HepG2 (cell line): ENCODE data around the gene TEAD3. TPM values are rescaled to one million over a fixed set of nuclear protein-coding genes. Genes with fewer than 3 reads are reported as not detected.

ENCODE experiments used
- ATAC-seq: fragments of 200-7000 bp; cut with Tn5 transposase; 3 replicates; pipeline ENCODE4 v1.9.1; 2020; ENCODE audit warnings: mild to moderate bottlenecking, moderate library complexity
- BruUV-seq: library from RNA; stranded (reverse); fragments of 400-500 nt; replicated peaks from 2 replicates; lab custom pipeline; 2021; lab: Mats Ljungman, UMichigan
- CTCF ChIA-PET: fragments of 300-600 bp; formaldehyde crosslinking; extraction: SDS; loops from one replicate; lab custom pipeline; 2021; ENCODE audit warnings: low total read pairs, inconsistent platforms, low intra/inter-chr PET ratio; lab: Yijun Ruan, JAX
- POLR2A ChIA-PET: fragments of 350-600 bp; sonication (Branson Sonifier 250); formaldehyde crosslinking; loops from one replicate; lab custom pipeline; 2020; ENCODE audit warnings: antibody characterized with exemption, inconsistent platforms; lab: Yijun Ruan, JAX
- DNase-seq: peaks from one replicate; pipeline ENCODE4 v3.0.0-alpha.2; 2015; ENCODE audit warnings: low spot score
- FAIRE-seq: peaks from 3 replicates; lab custom pipeline; 2011; peaks lifted over from hg19 to GRCh38; lab: Jason Lieb, UNC
- H2AFZ ChIP-seq: one replicate; pipeline ENCODE4 v1.6.1; 2011; ENCODE audit warnings: low read length, inconsistent platforms
- H3K27ac ChIP-seq: fragments of 300-600 bp; 3 replicates; pipeline ENCODE4 v1.8.0; 2011; ENCODE audit warnings: mixed run types, mild to moderate bottlenecking, mixed read lengths, low read length, inconsistent platforms; ENCODE audit not compliant: insufficient read depth; ENCODE audit errors: extremely low read length
- H3K27me3 ChIP-seq, 2 experiments: fragments of 200-600 bp in 1 of 2; 2 replicates in 1 of 2; 3 replicates in 1 of 2; pipeline versions ENCODE4 v1.6.0 to v1.8.0; 2011; ENCODE audit warnings: low read length in 2 of 2, mild to moderate bottlenecking in 2 of 2, moderate library complexity in 2 of 2, inconsistent platforms in 1 of 2; ENCODE audit not compliant: insufficient read depth in 2 of 2, control insufficient read depth in 1 of 2
- H3K36me3 ChIP-seq, 2 experiments: fragments of 200-600 bp in 1 of 2; replicated peaks in 1 of 2; 2 replicates in 1 of 2; 3 replicates in 1 of 2; pipeline versions ENCODE4 v1.5.1 to v1.8.0; 2011; ENCODE audit warnings: low read length in 2 of 2, inconsistent platforms in 1 of 2; ENCODE audit not compliant: insufficient read depth in 2 of 2, control insufficient read depth in 1 of 2
- H3K4me1 ChIP-seq: 2 replicates; pipeline ENCODE4 v1.5.1; 2012; ENCODE audit warnings: low read length, inconsistent platforms; ENCODE audit not compliant: insufficient read depth
- H3K4me2 ChIP-seq: 2 replicates; pipeline ENCODE4 v1.6.0; 2011; ENCODE audit warnings: low read depth, low read length, inconsistent platforms
- H3K4me3 ChIP-seq, 3 experiments: fragments of 200-600 bp in 1 of 3; sonication (generic), shearing (Covaris generic) in 1 of 3; replicated peaks in 1 of 3; 2 replicates each; pipeline ENCODE4 v1.5.1; 2011 to 2016; ENCODE audit warnings: low read length in 3 of 3, inconsistent platforms in 2 of 3, low read depth in 2 of 3, mild to moderate bottlenecking in 2 of 3, control low read depth in 1 of 3, mixed read lengths in 1 of 3; ENCODE audit not compliant: insufficient read depth in 1 of 3
- H3K79me2 ChIP-seq: one replicate; pipeline ENCODE4 v1.6.1; 2011; ENCODE audit warnings: low read length, inconsistent platforms; ENCODE audit not compliant: insufficient read depth
- H3K9ac ChIP-seq: 2 replicates; pipeline ENCODE4 v1.6.0; 2011; ENCODE audit warnings: mild to moderate bottlenecking, low read depth, low read length, inconsistent platforms; ENCODE audit not compliant: insufficient read depth
- H3K9me3 ChIP-seq: 2 replicates; pipeline ENCODE4 v1.5.1; 2012; ENCODE audit warnings: mild to moderate bottlenecking, low read length
- H4K20me1 ChIP-seq: 2 replicates; pipeline ENCODE4 v1.6.0; 2011; ENCODE audit warnings: inconsistent platforms, mild to moderate bottlenecking, low read length, moderate library complexity; ENCODE audit not compliant: insufficient read depth
- CCDC6 ChIP-seq: sonication (generic); formaldehyde crosslinking; IDR thresholded peaks from 2 replicates; pipeline ENCODE4 v1.8.1; 2022; ENCODE audit warnings: mild to moderate bottlenecking, missing genetic modification reagents, moderate library complexity
- CSRNP1 ChIP-seq: sonication (generic); formaldehyde crosslinking; IDR thresholded peaks from 2 replicates; pipeline ENCODE4 v1.8.1; 2023; ENCODE audit warnings: mild to moderate bottlenecking, missing genetic modification reagents
- DMTF1 ChIP-seq: sonication (generic); formaldehyde crosslinking; IDR thresholded peaks from 2 replicates; pipeline ENCODE4 v1.4.0; 2020; ENCODE audit warnings: mild to moderate bottlenecking, missing genetic modification reagents
- EED ChIP-seq: sonication (generic); formaldehyde crosslinking; IDR thresholded peaks from 2 replicates; pipeline ENCODE4 v1.5.0; 2020; ENCODE audit warnings: mild to moderate bottlenecking, missing genetic modification reagents
- MATR3 ChIP-seq: sonication (generic); formaldehyde crosslinking; IDR thresholded peaks from 2 replicates; pipeline ENCODE4 v1.4.0; 2020; ENCODE audit warnings: missing genetic modification reagents
- MLX ChIP-seq: IDR thresholded peaks from 2 replicates; pipeline ENCODE4 v1.6.1; 2016
- RBFOX2 ChIP-seq: fragments of 200-400 bp; formaldehyde crosslinking; IDR thresholded peaks from 2 replicates; pipeline ENCODE4 v1.6.1; 2017; ENCODE audit warnings: low read depth, mild to moderate bottlenecking, low read length
- SMAD1 ChIP-seq: sonication (generic); formaldehyde crosslinking; IDR thresholded peaks from 2 replicates; pipeline ENCODE4 v1.4.0; 2020; ENCODE audit warnings: missing genetic modification reagents, low read depth, mild to moderate bottlenecking, borderline replicate concordance
- SSRP1 ChIP-seq: IDR thresholded peaks from 2 replicates; pipeline ENCODE4 v1.6.1; 2016; ENCODE audit warnings: control low read depth
- TEF ChIP-seq: sonication (generic); formaldehyde crosslinking; IDR thresholded peaks from 2 replicates; pipeline ENCODE4 v1.5.0; 2020; ENCODE audit warnings: missing genetic modification reagents
- ZFP90 ChIP-seq: sonication (generic); formaldehyde crosslinking; IDR thresholded peaks from 2 replicates; pipeline ENCODE4 v1.8.0; 2022; ENCODE audit warnings: missing genetic modification reagents, mild to moderate bottlenecking, inconsistent platforms, borderline replicate concordance
- ZFP91 ChIP-seq: sonication (generic); formaldehyde crosslinking; IDR thresholded peaks from 2 replicates; pipeline ENCODE4 v1.9.0; 2022; ENCODE audit warnings: missing genetic modification reagents, mild to moderate bottlenecking, borderline replicate concordance
- ZNF382 ChIP-seq: sonication (generic); formaldehyde crosslinking; IDR thresholded peaks from 2 replicates; pipeline ENCODE4 v1.5.0; 2020; ENCODE audit warnings: missing genetic modification reagents, mild to moderate bottlenecking, borderline replicate concordance
- ZNF691 ChIP-seq: sonication (generic); formaldehyde crosslinking; IDR thresholded peaks from 2 replicates; pipeline ENCODE4 v1.4.0; 2020; ENCODE audit warnings: missing genetic modification reagents, low read depth, mild to moderate bottlenecking, borderline replicate concordance
- ZNF768 ChIP-seq: sonication (generic); formaldehyde crosslinking; IDR thresholded peaks from 2 replicates; pipeline ENCODE4 v1.4.0; 2020; ENCODE audit warnings: missing genetic modification reagents
- ZNF790 ChIP-seq: sonication (generic); formaldehyde crosslinking; IDR thresholded peaks from 2 replicates; pipeline ENCODE4 v1.8.0; 2022; ENCODE audit warnings: missing genetic modification reagents, mild to moderate bottlenecking, borderline replicate concordance
- WGBS: methylation state at CpG from one replicate; pipeline ENCODE4 v1.1.6; 2017; ENCODE audit warnings: low lambda C conversion rate; 5-methylcytosine and 5-hydroxymethylcytosine counted together
- in situ Hi-C: cut with HindIII; loops from 2 replicates; pipeline ENCODE4 v1.10.0; 2017; ENCODE audit warnings: low pct_unique_long_range_greater_than_20kb; ENCODE audit not compliant: extremely low pct_ligation_motif_present
- intact Hi-C: fragments of 100-400 bp; cut with micrococcal nuclease; formaldehyde crosslinking; loops from one replicate; pipeline ENCODE4 v1.10.0; 2022; ENCODE audit not compliant: unreplicated experiment
- polyA plus RNA-seq, 8 experiments: library from polyadenylated mRNA; depleted of rRNA in 3 of 8; stranded (reverse) in 7 of 8; unstranded in 1 of 8; fragments of >200 nt; fragmentation: Illumina TruSeq in 4 of 8; extraction: Trizol in 4 of 8; gene quantifications; 2 replicates each; pipeline versions ENCODE4 v1.2.1 to v1.2.3, GENCODE V29; 2011 to 2016; ENCODE audit warnings: low read depth in 4 of 8, missing spikeins in 1 of 8, mixed read lengths in 1 of 8; ENCODE audit not compliant: insufficient read depth in 1 of 8
- total RNA-seq, 5 experiments: library from RNA; depleted of rRNA; stranded (reverse); fragments of >200 nt; fragmentation: Illumina TruSeq; extraction: Trizol; gene quantifications; 2 replicates each; pipeline ENCODE4 v1.2.3, GENCODE V29; 2016; ENCODE audit warnings: low read depth in 1 of 5

Gene TEAD3
- total and polyA plus RNA-seq, 2 of the 13 experiments (the other 11 are each of a cell fraction or from before 2014, with no cell fraction given), result 15.1 to 16.5 TPM

GRCh38 chr6:35471836-35472345, 25.0 kb downstream of the TEAD3 start:
- peaks cover 51% of the 10 kb centered on the region for H4K20me1 ChIP-seq
- H3K36me3 ChIP-seq, result peaks cover 5 to 31% of the 10 kb centered on the region in 2 experiments
- FAIRE-seq (no peak), ATAC-seq (no peak), DNase-seq (no peak)
- peak overlapping the region; percentile 23 for H3K27ac ChIP-seq
- WGBS, result 80% methylated on average over 8 of the region's 8 CpGs
- in situ Hi-C loops (no loop called here), intact Hi-C loops (no loop called here)
- no peak overlapping the region for H2AFZ ChIP-seq
- no TSS peak for BruUV-seq
- H3K4me1 ChIP-seq, result peaks cover 52% of the 10 kb centered on the region
- H3K79me2 ChIP-seq, result peaks cover 30% of the 10 kb centered on the region
- H3K27me3 ChIP-seq, result no peaks in the 10 kb centered on the region; a peak in 1 of 5 replicates
- H3K4me3 ChIP-seq, result no peak overlapping the region
- no peaks in the 10 kb centered on the region for H3K9me3 ChIP-seq
- H3K9ac ChIP-seq, result no peak overlapping the region
- H3K4me2 ChIP-seq, result 0 out of 2 replicates have a peak overlapping the region, but pooled peaks have one; percentile 1
- CTCF ChIA-PET, result no interaction called here
- POLR2A ChIA-PET, result interaction anchor here (0.7 to 9.7 kb wide), 9 partner anchors 9 to 268 kb away, joined by 3 to 88 read pairs (median 4); partner anchors contain the start of genes FANCE, PPARD and TEAD3
- TF ChIP-seq ZNF382 (CRISPR knock-in tag), result no peak
- no peak for TF ChIP-seq SMAD1 (CRISPR knock-in tag)
- TF ChIP-seq ZNF768 (CRISPR knock-in tag), result no peak
- no peak for TF ChIP-seq ZFP90
- TF ChIP-seq MATR3 (CRISPR knock-in tag), result no peak
- TF ChIP-seq CCDC6 (CRISPR knock-in tag), result 0 out of 2 replicates have a peak, but pooled peaks have one; percentile 24
- TF ChIP-seq ZFP91 (CRISPR knock-in tag), result 0 out of 2 replicates have a peak, but pooled peaks have one; percentile 24
- TF ChIP-seq DMTF1 (CRISPR knock-in tag), result no peak
- TF ChIP-seq CSRNP1 (CRISPR knock-in tag), result 0 out of 2 replicates have a peak, but pooled peaks have one; percentile 4
- peak; percentile 37; the same call in 1 of the 2 replicates for TF ChIP-seq SSRP1
- no peak for TF ChIP-seq ZNF691 (CRISPR knock-in tag)
- no peak for TF ChIP-seq MLX (CRISPR knock-in tag)
- TF ChIP-seq RBFOX2, result 0 out of 2 replicates have a peak, but pooled peaks have one; percentile 52
- no peak for TF ChIP-seq TEF (CRISPR knock-in tag)
- no peak for TF ChIP-seq ZNF790 (CRISPR knock-in tag)
- TF ChIP-seq EED (CRISPR knock-in tag), result no peak
